Upper lobe of left lung (tissue), 6 donors: Measurements from ENCODE around the gene ZBTB17. TPM values are rescaled to one million over a fixed set of nuclear protein-coding genes. Genes with fewer than 3 reads are reported as not detected.

Experiments
- ATAC-seq, 2 donors: fragments of 200-7000 bp; cut with Tn5 transposase; one replicate each; pipeline ENCODE4 v1.9.1; 2022; ENCODE audit warnings: mild to moderate bottlenecking in 2 of 2, moderate library complexity in 2 of 2; ENCODE audit not compliant: low FRiP score in 2 of 2
- DNase-seq, 2 donors: peaks; one replicate each; pipeline ENCODE4 v3.0.0-alpha.2; 2019 to 2020
- H3K27ac ChIP-seq, 4 donors: fragments of 200-600 bp; sonication (generic); one replicate each; pipeline ENCODE4 v1.5.1; 2016 to 2019
- H3K27me3 ChIP-seq, 4 donors: fragments of 200-600 bp; sonication (generic); one replicate each; pipeline ENCODE4 v1.5.1; 2017 to 2019
- H3K36me3 ChIP-seq, 4 donors: fragments of 200-600 bp; sonication (generic); one replicate each; pipeline ENCODE4 v1.5.1; 2016 to 2019
- H3K4me1 ChIP-seq, 4 donors: fragments of 200-600 bp; sonication (generic); one replicate each; pipeline ENCODE4 v1.5.1; 2018 to 2019
- H3K4me3 ChIP-seq, 4 donors: fragments of 200-600 bp; sonication (generic); one replicate each; pipeline ENCODE4 v1.5.1; 2017 to 2019; ENCODE audit warnings: mild to moderate bottlenecking in 2 of 4, moderate library complexity in 1 of 4
- H3K9me3 ChIP-seq, 4 donors: fragments of 200-600 bp; sonication (generic); one replicate each; pipeline ENCODE4 v1.5.1; 2018 to 2019
- EP300 ChIP-seq, 4 donors: sonication (generic); formaldehyde crosslinking; IDR thresholded peaks; one replicate each; pipeline ENCODE4 v1.5.1; 2017; ENCODE audit warnings: antibody characterized with exemption in 4 of 4, control low read depth in 2 of 4
- POLR2A ChIP-seq, 4 donors: fragments of 450-650 bp; IDR thresholded peaks; one replicate each; pipeline ENCODE4 v1.5.1; 2016 to 2017; ENCODE audit warnings: antibody characterized with exemption in 4 of 4, mild to moderate bottlenecking in 2 of 4
- POLR2AphosphoS5 ChIP-seq, 2 donors: sonication (generic); formaldehyde crosslinking; IDR thresholded peaks; one replicate each; pipeline ENCODE4 v1.5.1; 2017; ENCODE audit warnings: antibody characterized with exemption in 2 of 2
- WGBS, 2 donors: methylation state at CpG; one replicate each; pipeline ENCODE4 v1.1.5; 2017 to 2018; 5-methylcytosine and 5-hydroxymethylcytosine counted together
- total RNA-seq, 6 donors: library from RNA; depleted of rRNA in 4 of 6; stranded (reverse); fragments of >200 nt in 4 of 6; gene quantifications; one replicate each; pipeline versions ENCODE4 v1.1.0 to v1.2.1, GENCODE V29; 2016 to 2021
- TF ChIP-seq, protein P1 (sequence below), 6 experiments: fragments of 450-650 bp in 4 of 6; fragments of 200-600 bp in 2 of 6; sonication (generic) in 2 of 6; IDR thresholded peaks; one replicate each; pipeline ENCODE4 v1.5.1; 2016 to 2019; ENCODE audit warnings: antibody characterized with exemption in 6 of 6
- donor health status: DM: no; HTN: no; CAD: no; lungs with moderate emphysema.
- donor health status: DM: no; HTN: yes; CAD: no; lungs with severe emphysema.

The ZBTB17 gene
- total RNA-seq, 6 donors from 2014 or later = 34.1 to 94.2 (median 42.9) TPM

DNA sequence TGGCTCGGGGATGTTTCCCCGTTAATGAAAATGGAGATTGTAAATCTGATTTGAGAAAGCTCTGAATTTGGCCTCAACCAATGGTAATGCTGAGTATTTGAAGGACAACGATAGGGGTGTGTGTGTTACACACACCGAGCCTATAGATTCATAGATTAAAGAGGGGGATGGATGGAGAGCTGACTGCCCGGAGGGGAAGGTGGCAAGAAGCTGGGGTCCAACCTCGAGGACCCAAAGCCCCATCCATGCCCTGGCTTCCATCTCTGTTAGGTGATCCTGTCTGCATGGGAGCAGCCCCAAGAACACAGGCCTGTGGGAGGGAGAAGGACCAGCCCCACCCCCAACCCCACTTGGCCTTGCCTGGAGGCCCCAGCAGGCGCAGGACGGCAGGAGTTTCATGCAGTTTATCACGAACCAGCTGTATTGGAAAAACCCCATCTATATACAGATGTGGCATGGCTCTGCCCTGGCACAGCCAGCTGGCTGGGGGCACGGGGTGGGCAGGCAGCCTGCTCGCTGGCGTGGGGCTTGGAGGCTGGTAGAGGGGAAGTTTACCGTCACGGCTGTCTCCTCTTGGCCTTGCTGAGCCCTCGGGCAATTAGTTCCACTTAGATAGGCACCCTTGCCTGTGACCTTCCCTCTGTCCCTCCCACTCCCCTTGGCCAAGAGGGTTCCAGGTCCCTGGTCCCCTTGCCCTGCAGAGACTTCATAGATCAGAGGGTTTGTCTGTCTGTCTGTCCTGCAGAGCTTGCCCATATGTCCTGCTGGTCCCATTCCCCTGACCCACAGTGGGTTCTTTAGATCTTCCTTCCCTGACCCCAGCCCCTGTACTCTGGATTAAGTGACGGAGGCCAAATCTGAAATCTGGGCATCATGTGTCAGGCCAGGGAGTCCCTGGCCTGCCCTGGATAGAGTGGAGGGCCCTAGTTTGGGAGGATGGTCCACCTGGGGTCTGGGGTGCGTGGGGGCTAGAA lies 38.9 kb upstream of the ZBTB17 start:
- no peak overlapping the region for H3K4me3 ChIP-seq
- TF ChIP-seq POLR2AphosphoS5 (IDR thresholded peaks at IDR 0.05) (no peak), POLR2A (IDR thresholded peaks at IDR 0.05) (no peak), EP300 (IDR thresholded peaks at IDR 0.05) (no peak)
- TF ChIP-seq, protein P1, sequence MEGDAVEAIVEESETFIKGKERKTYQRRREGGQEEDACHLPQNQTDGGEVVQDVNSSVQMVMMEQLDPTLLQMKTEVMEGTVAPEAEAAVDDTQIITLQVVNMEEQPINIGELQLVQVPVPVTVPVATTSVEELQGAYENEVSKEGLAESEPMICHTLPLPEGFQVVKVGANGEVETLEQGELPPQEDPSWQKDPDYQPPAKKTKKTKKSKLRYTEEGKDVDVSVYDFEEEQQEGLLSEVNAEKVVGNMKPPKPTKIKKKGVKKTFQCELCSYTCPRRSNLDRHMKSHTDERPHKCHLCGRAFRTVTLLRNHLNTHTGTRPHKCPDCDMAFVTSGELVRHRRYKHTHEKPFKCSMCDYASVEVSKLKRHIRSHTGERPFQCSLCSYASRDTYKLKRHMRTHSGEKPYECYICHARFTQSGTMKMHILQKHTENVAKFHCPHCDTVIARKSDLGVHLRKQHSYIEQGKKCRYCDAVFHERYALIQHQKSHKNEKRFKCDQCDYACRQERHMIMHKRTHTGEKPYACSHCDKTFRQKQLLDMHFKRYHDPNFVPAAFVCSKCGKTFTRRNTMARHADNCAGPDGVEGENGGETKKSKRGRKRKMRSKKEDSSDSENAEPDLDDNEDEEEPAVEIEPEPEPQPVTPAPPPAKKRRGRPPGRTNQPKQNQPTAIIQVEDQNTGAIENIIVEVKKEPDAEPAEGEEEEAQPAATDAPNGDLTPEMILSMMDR (IDR thresholded peaks at IDR 0.05) = no peak
- no peaks in the 10 kb centered on the region for H3K36me3 ChIP-seq
- H3K9me3 ChIP-seq = no peaks in the 10 kb centered on the region
- H3K27me3 ChIP-seq = no peaks in the 10 kb centered on the region
- H3K27ac ChIP-seq = peak overlapping the region in 3 of 4 donors; percentile 67 to 78 (median 77)
- ATAC-seq (no peak), DNase-seq (no peak)
- H3K4me1 ChIP-seq = peaks cover 17 to 30% (median 22%) of the 10 kb centered on the region in 4 donors
- WGBS, 2 donors = 74 to 80% methylated on average over 9 to 17 of the region's 17 CpGs

DNA sequence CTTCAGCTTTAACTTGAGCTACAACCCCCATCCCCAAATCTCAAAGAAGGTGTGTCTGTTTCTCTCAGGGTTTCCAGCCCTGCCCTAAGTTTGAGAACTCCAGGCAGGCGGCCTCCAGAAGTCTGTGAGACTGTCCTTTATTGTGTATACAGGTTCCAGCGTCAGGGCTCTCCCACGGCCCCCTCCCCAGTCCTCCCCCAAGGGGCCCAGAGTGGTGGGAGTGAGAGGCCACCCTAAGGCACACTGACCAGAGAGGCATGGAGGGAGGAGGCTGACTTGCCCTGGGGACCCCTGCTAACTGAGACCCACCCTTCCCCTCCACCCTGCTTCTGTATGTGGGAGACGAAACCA lies 38.0 kb upstream of the ZBTB17 start:
- no peaks in the 10 kb centered on the region for H3K36me3 ChIP-seq
- H3K27me3 ChIP-seq = no peaks in the 10 kb centered on the region
- no peaks in the 10 kb centered on the region for H3K9me3 ChIP-seq
- DNase-seq = no peak
- WGBS, 2 donors = 47 to 52% methylated on average over 3 to 4 of the region's 4 CpGs
- H3K27ac ChIP-seq = peak overlapping the region in 3 of 4 donors; percentile 67 to 78 (median 77)
- no peak for ATAC-seq
- peaks cover 17 to 30% (median 19%) of the 10 kb centered on the region in 4 donors for H3K4me1 ChIP-seq
- no peak overlapping the region for H3K4me3 ChIP-seq
- TF ChIP-seq EP300 (IDR thresholded peaks at IDR 0.05) = no peak
- TF ChIP-seq POLR2A (IDR thresholded peaks at IDR 0.05) = no peak
- TF ChIP-seq, protein P1 (IDR thresholded peaks at IDR 0.05) = no peak
- no peak for TF ChIP-seq POLR2AphosphoS5 (IDR thresholded peaks at IDR 0.05)

DNA sequence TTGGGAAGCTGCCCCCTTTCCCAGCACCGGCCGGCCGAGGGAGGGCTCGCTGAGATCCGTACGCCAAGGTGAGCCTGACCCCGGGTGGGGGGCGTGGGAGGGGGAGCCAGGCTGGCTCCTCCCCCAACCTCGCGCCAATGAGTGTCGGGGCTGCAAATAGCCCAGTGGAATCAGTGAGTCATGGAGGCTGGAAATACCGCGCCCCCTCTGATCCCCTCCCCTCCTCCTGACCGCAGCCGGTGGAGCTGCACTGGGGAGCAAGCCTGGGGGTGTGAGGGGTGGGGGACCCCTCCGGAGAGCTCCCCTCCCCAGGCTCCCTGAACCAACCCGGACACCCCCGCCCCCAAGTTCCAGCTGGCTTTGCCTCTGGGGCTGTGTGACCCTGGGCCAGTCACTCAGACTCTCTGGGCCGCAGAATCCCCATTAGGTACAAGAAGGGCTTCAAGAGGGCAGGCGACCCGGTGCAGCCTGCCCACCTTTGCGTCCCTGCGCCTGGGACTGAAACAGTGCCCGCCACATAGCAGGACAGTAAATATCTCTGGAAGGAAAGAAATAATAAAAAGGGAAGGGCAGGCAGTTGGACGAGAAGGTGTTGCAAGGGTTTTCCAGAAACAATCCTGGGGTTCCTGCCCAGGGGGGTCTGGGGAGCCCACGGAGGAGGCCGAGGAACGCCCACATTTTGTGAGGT lies 37.5 kb upstream of the ZBTB17 start:
- H3K36me3 ChIP-seq = no peaks in the 10 kb centered on the region
- ATAC-seq = peak; percentile 35 to 57
- 24 to 31% methylated on average over 10 to 24 of the region's 28 CpGs for WGBS, 2 donors
- DNase-seq = peak in 1 of 2 donors; percentile 42
- H3K4me3 ChIP-seq = peak overlapping the region in 3 of 4 donors; percentile 30 to 51 (median 50)
- TF ChIP-seq POLR2A (IDR thresholded peaks at IDR 0.05) (no peak), EP300 (IDR thresholded peaks at IDR 0.05) (peak in 1 of 4 donors; percentile 44)
- peaks cover 15 to 25% (median 18%) of the 10 kb centered on the region in 4 donors for H3K4me1 ChIP-seq
- H3K27me3 ChIP-seq = no peaks in the 10 kb centered on the region
- peak overlapping the region; percentile 25 to 78 (median 72) for H3K27ac ChIP-seq
- no peaks in the 10 kb centered on the region for H3K9me3 ChIP-seq

DNA sequence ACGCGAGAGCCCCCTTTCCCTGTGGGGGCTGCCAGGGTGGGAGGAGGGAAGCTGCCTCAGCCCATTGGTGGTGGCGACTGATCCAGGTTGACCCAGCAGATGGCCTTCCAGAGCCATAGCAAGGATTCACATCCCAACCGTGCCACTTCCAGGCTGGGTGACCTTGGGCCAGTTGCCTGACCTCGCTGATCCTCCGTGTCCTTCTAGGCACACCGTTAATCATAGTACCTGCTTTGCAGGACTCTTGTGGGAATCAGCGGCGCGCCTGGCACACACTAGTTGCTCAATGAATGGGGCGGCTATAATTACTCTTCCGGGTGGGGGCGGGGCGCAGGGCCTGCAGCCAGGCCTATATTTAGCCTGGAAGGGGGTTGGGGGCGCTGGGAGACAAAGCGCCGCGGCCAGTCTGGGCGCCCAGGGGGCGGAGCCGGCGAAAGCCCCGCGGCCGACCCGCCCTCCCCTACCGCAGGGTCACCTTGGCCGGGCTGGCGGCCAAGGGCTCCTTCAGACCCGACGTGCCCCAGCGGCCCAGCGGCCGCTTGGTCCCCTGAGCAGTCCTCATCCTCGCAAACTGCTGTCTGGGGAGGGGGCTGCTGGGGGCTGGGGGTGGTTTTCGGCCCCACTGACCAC lies 36.8 kb upstream of the ZBTB17 start:
- DNase-seq = peak; percentile 70 to 90
- peak overlapping the region; percentile 10 to 51 (median 40) for H3K4me3 ChIP-seq
- TF ChIP-seq POLR2A (IDR thresholded peaks at IDR 0.05) (no peak), POLR2AphosphoS5 (IDR thresholded peaks at IDR 0.05) (no peak), EP300 (IDR thresholded peaks at IDR 0.05) (no peak)
- TF ChIP-seq, protein P1 (IDR thresholded peaks at IDR 0.05) = no peak
- peak; percentile 35 to 48 for ATAC-seq
- no peaks in the 10 kb centered on the region for H3K27me3 ChIP-seq
- peak overlapping the region; percentile 25 to 78 (median 72) for H3K27ac ChIP-seq
- H3K9me3 ChIP-seq = no peaks in the 10 kb centered on the region
- no peaks in the 10 kb centered on the region for H3K36me3 ChIP-seq
- whole genome bisulfite sequencing, 2 donors = 6 to 31% methylated on average over 6 to 19 of the region's 36 CpGs
- peaks cover 15 to 19% (median 17%) of the 10 kb centered on the region in 4 donors for H3K4me1 ChIP-seq
